ENCODE results near the gene CIDEB. TPM values are rescaled to one million over a fixed set of nuclear protein-coding genes. Genes with fewer than 3 reads are reported as not detected.

CIDEB gene
- total and polyA plus RNA-seq, 2 of the 4 experiments (the other 2 are of a cell fraction), result under 0.01 to 0.19 TPM

DNA sequence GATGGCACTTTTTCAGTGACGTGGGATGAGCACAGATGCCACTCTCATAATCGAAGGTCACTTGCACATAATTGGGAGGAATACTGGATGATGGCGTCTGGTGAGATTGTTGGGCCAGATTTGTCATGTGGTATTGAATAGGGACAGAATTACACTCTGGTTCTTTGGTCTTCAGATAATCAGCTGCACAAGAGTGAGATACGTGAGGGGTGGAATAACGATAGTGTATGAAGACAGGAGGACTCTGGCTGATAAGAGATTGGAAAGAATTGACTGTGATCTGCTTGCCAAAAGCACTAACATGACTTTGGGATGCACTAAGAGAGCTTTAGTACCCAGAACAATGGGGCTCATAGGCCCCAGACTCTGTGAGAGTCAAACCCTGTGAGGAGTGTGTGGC is 29.4 kb downstream of the CIDEB start:
- Histone ChIP-seq H4K5ac (ENCODE audit: low read depth, low read length) (no peak overlapping the region), H2AK5ac (ENCODE audit: low read depth, low read length) (no peak overlapping the region), H3K4me3 (ENCODE audit: insufficient read depth, low read depth, low read length) (no peak overlapping the region), H4K91ac (ENCODE audit: insufficient read depth, low read depth, low read length) (no peak overlapping the region), H2AK9ac (replicated peaks; ENCODE audit: low read depth, low read length, poor library complexity) (no peak overlapping the region), H3K56ac (ENCODE audit: extremely low read depth, insufficient read depth, low read length) (no peak overlapping the region), H2BK20ac (ENCODE audit: low read depth, low read length) (no peak overlapping the region), H3K9ac (ENCODE audit: low read depth, low read length) (no peak overlapping the region), H2BK15ac (ENCODE audit: low read depth, low read length) (no peak overlapping the region), H3K79me1 (ENCODE audit: low read depth in 1 of 2, low read length in 2 of 2) (peaks cover 3 to 13% of the 10 kb centered on the region in 2 experiments), H2BK5ac (ENCODE audit: low read depth, low read length, poor library complexity, severe bottlenecking) (no peak overlapping the region), H3K4me1 (ENCODE audit: control insufficient read depth, insufficient read depth, low read length) (no peaks in the 10 kb centered on the region; the same call in 1 of the 2 replicates), H4K20me1 (ENCODE audit: insufficient read depth, low read length) (no peaks in the 10 kb centered on the region), H3K36me3 (ENCODE audit: control insufficient read depth, insufficient read depth, low read length) (no peaks in the 10 kb centered on the region), H3K18ac (ENCODE audit: low read depth, low read length) (no peak overlapping the region), H2AFZ (replicated peaks; ENCODE audit: low read length, poor library complexity) (no peak overlapping the region), H3K27me3 (ENCODE audit: control insufficient read depth, insufficient read depth, low read length) (no peaks in the 10 kb centered on the region), H3K23ac (ENCODE audit: low read depth, low read length) (no peak overlapping the region), H2BK120ac (ENCODE audit: low read depth, low read length) (no peak overlapping the region), H3K14ac (replicated peaks; ENCODE audit: low read depth, low read length) (no peak overlapping the region), H4K8ac (ENCODE audit: low read depth in 2 of 2, low read length in 2 of 2) (no peak overlapping the region), H3K9me1 (ENCODE audit: insufficient read depth, low read length) (no peaks in the 10 kb centered on the region; the same call in 1 of the 2 replicates), H3K27ac (ENCODE audit: insufficient read depth, low read length) (no peak overlapping the region), H3K9me3 (ENCODE audit: control insufficient read depth, insufficient read depth, low read length) (no peaks in the 10 kb centered on the region), H3K4me2 (ENCODE audit: low read depth, low read length) (no peak overlapping the region), H3K4ac (ENCODE audit: low read depth, low read length) (no peak overlapping the region)
- ChIA-PET CTCF (no interaction called here), POLR2A (ENCODE audit: unreplicated experiment) (no interaction called here)
- dilution Hi-C loops (cut with HindIII; ENCODE audit: low sequenced_read_pairs, unreplicated experiment) (no loop called here), intact Hi-C loops (cut with micrococcal nuclease) (no loop called here), in situ Hi-C loops (cut with MboI; ENCODE audit: low sequenced_read_pairs) (no loop called here)
- no TSS peak for BruUV-seq (replicated peaks)
- TF ChIP-seq SMC3 (IDR thresholded peaks at IDR 0.05; ENCODE audit: low read depth, low read length) (no peak), ELK1 (IDR thresholded peaks at IDR 0.05; ENCODE audit: borderline replicate concordance, low read depth, low read length) (no peak), MXI1 (IDR thresholded peaks at IDR 0.05; ENCODE audit: borderline replicate concordance, low read depth, low read length) (no peak), MAZ (IDR thresholded peaks at IDR 0.05; ENCODE audit: borderline replicate concordance, low read depth, low read length) (no peak), CTCF (conservative IDR thresholded peaks at IDR 0.05; ENCODE audit: low read depth, low read length) (no peak), CHD1 (IDR thresholded peaks at IDR 0.05; ENCODE audit: low read depth, low read length) (no peak), RCOR1 (IDR thresholded peaks at IDR 0.05; ENCODE audit: insufficient replicate concordance, low read length) (no peak), RAD21 (IDR thresholded peaks at IDR 0.05; ENCODE audit: low read length) (no peak), BHLHE40 (IDR thresholded peaks at IDR 0.05; ENCODE audit: low read depth, low read length) (no peak), RFX5 (IDR thresholded peaks at IDR 0.05; ENCODE audit: low read depth, low read length) (no peak)
- TF ChIP-seq, protein P1, sequence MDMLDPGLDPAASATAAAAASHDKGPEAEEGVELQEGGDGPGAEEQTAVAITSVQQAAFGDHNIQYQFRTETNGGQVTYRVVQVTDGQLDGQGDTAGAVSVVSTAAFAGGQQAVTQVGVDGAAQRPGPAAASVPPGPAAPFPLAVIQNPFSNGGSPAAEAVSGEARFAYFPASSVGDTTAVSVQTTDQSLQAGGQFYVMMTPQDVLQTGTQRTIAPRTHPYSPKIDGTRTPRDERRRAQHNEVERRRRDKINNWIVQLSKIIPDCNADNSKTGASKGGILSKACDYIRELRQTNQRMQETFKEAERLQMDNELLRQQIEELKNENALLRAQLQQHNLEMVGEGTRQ (IDR thresholded peaks at IDR 0.05; ENCODE audit: low read depth, low read length), result no peak
- no peak for ATAC-seq (ENCODE audit: low read depth)
- WGBS, 2 experiments (ENCODE audit: extremely low coverage in 2 of 2, insufficient read length in 1 of 2), result 100% methylated on average over 1 of the region's 5 CpGs; no CpG with 5 or more reads in 1 of the 2 experiments
- no peak for DNase-seq
